ENCODE data around the gene ACADVL. TPM values are rescaled to one million over a fixed set of nuclear protein-coding genes. Genes with fewer than 3 reads are reported as not detected.
A peak's percentile ranks its signal among the peaks of the same experiment; 100 is the strongest.

ACADVL gene
- total RNA-seq, 1 experiment from 2014 or later, result 362 TPM

GRCh38 chr17:7258731-7259554, 39.2 kb downstream of the ACADVL start:
- DNase-seq, result peak; percentile 20
- Histone ChIP-seq H3K36me3 (replicated peaks; ENCODE audit: control insufficient read depth, insufficient read depth, low read length) (peaks cover 19% of the 10 kb centered on the region), H3K27me3 (ENCODE audit: control insufficient read depth, insufficient read depth, low read length) (peaks cover 22% of the 10 kb centered on the region; the same call in 1 of the 2 replicates), H3K4me3 (ENCODE audit: insufficient read depth, low read depth, low read length) (no peak overlapping the region)

- no peak overlapping the region for H3K4me3 ChIP-seq (ENCODE audit: insufficient read depth, low read depth, low read length)
- peaks cover 22% of the 10 kb centered on the region; the same call in 1 of the 2 replicates for H3K27me3 ChIP-seq (ENCODE audit: control insufficient read depth, insufficient read depth, low read length)
Measured at GRCh38 chr17:7259555-7259889, 39.8 kb downstream of the ACADVL start.

GRCh38 chr17:7260151-7260550, 40.4 kb downstream of the ACADVL start:
- H3K27me3 ChIP-seq (ENCODE audit: control insufficient read depth, insufficient read depth, low read length), result peaks cover 22% of the 10 kb centered on the region; the same call in 1 of the 2 replicates
- DNase-seq, result peak; percentile 18
- H3K36me3 ChIP-seq (replicated peaks; ENCODE audit: control insufficient read depth, insufficient read depth, low read length), result peaks cover 18% of the 10 kb centered on the region
- no peak overlapping the region for H3K4me3 ChIP-seq (ENCODE audit: insufficient read depth, low read depth, low read length)

More at GRCh38 chr17:7259555-7259889, 39.8 kb downstream of the ACADVL start:
- H3K36me3 ChIP-seq (replicated peaks; ENCODE audit: control insufficient read depth, insufficient read depth, low read length), result peaks cover 18% of the 10 kb centered on the region
- DNase-seq, result no peak

- H3K4me3 ChIP-seq (ENCODE audit: insufficient read depth, low read depth, low read length), result peak overlapping the region; percentile 79
- peak; percentile 94 for DNase-seq
- peaks cover 22% of the 10 kb centered on the region; the same call in 1 of the 2 replicates for H3K27me3 ChIP-seq (ENCODE audit: control insufficient read depth, insufficient read depth, low read length)
- H3K36me3 ChIP-seq (replicated peaks; ENCODE audit: control insufficient read depth, insufficient read depth, low read length), result peaks cover 16% of the 10 kb centered on the region
Measured at GRCh38 chr17:7260651-7261378, 41.1 kb downstream of the ACADVL start.

- H3K4me3 ChIP-seq (ENCODE audit: insufficient read depth, low read depth, low read length), result peak overlapping the region; percentile 79
- H3K36me3 ChIP-seq (replicated peaks; ENCODE audit: control insufficient read depth, insufficient read depth, low read length), result peaks cover 13% of the 10 kb centered on the region
- peak; percentile 78 for DNase-seq
- H3K27me3 ChIP-seq (ENCODE audit: control insufficient read depth, insufficient read depth, low read length), result peaks cover 22% of the 10 kb centered on the region; the same call in 1 of the 2 replicates
Measured at GRCh38 chr17:7261379-7262191, 41.8 kb downstream of the ACADVL start.

GRCh38 chr17:7262192-7262934, 42.6 kb downstream of the ACADVL start, which contains the start of gene CLDN7:
Gene CLDN7, minus strand, starts transcription at chr17:7262478. Its CDS starts 435 bp downstream, at chr17:7262043.
- peak; percentile 99 for DNase-seq
- Histone ChIP-seq H3K27me3 (ENCODE audit: control insufficient read depth, insufficient read depth, low read length) (peaks cover 22% of the 10 kb centered on the region; the same call in 1 of the 2 replicates), H3K36me3 (replicated peaks; ENCODE audit: control insufficient read depth, insufficient read depth, low read length) (peaks cover 12% of the 10 kb centered on the region), H3K4me3 (ENCODE audit: insufficient read depth, low read depth, low read length) (peak within 1 kb of the TSS; percentile 79)

GRCh38 chr17:7262935-7263800, 43.4 kb downstream of the ACADVL start:
- peak; percentile 95 for DNase-seq
- peak overlapping the region; percentile 79 for H3K4me3 ChIP-seq (ENCODE audit: insufficient read depth, low read depth, low read length)

GRCh38 chr17:7263801-7264078, 44.0 kb downstream of the ACADVL start:
- Histone ChIP-seq H3K4me3 (ENCODE audit: insufficient read depth, low read depth, low read length) (peak overlapping the region; percentile 79), H3K36me3 (replicated peaks; ENCODE audit: control insufficient read depth, insufficient read depth, low read length) (peaks cover 9% of the 10 kb centered on the region), H3K27me3 (ENCODE audit: control insufficient read depth, insufficient read depth, low read length) (peaks cover 22% of the 10 kb centered on the region; the same call in 1 of the 2 replicates)
- peak; percentile 23 for DNase-seq

More at GRCh38 chr17:7262935-7263800, 43.4 kb downstream of the ACADVL start:
- Histone ChIP-seq H3K36me3 (replicated peaks; ENCODE audit: control insufficient read depth, insufficient read depth, low read length) (peaks cover 12% of the 10 kb centered on the region), H3K27me3 (ENCODE audit: control insufficient read depth, insufficient read depth, low read length) (peaks cover 22% of the 10 kb centered on the region; the same call in 1 of the 2 replicates)

- no peak for DNase-seq
- Histone ChIP-seq H3K36me3 (replicated peaks; ENCODE audit: control insufficient read depth, insufficient read depth, low read length) (no peaks in the 10 kb centered on the region), H3K4me3 (ENCODE audit: insufficient read depth, low read depth, low read length) (no peak overlapping the region), H3K27me3 (ENCODE audit: control insufficient read depth, insufficient read depth, low read length) (peaks cover 11% of the 10 kb centered on the region; the same call in 1 of the 2 replicates)
Measured at GRCh38 chr17:7266784-7267183, 47.0 kb downstream of the ACADVL start.

Other genes starting within 250 kb of the ACADVL start
- 0.35 and 0.63 TPM in 2 replicates for gene ALOX12, start 223.9 kb upstream of the ACADVL start, total RNA-seq (2014; rRNA removed; shearing (Covaris generic))
- gene RNASEK, start 207.3 kb upstream of the ACADVL start, total RNA-seq (2014; rRNA removed; shearing (Covaris generic)), result 180 and 238 TPM in 2 replicates
- 4.9 and 8.3 TPM in 2 replicates for gene BCL6B, start 196.9 kb upstream of the ACADVL start, total RNA-seq (2014; rRNA removed; shearing (Covaris generic))
- gene SLC16A13, start 183.9 kb upstream of the ACADVL start, total RNA-seq (2014; rRNA removed; shearing (Covaris generic)), result 0.37 and 0.48 TPM in 2 replicates
- 0.24 and 0.37 TPM in 2 replicates for gene SLC16A11, start 175.8 kb upstream of the ACADVL start, total RNA-seq (2014; rRNA removed; shearing (Covaris generic))
- not detected in 2 replicates for gene CLEC10A, start 139.7 kb upstream of the ACADVL start, total RNA-seq (2014; rRNA removed; shearing (Covaris generic))
- not detected in 2 replicates for gene ASGR2, start 105.1 kb upstream of the ACADVL start, total RNA-seq (2014; rRNA removed; shearing (Covaris generic))
- 12.3 and 15.4 TPM in 2 replicates for gene ASGR1, start 40.6 kb upstream of the ACADVL start, total RNA-seq (2014; rRNA removed; shearing (Covaris generic))
- 21.0 and 27.6 TPM in 2 replicates for gene DLG4, start 102 bp upstream of the ACADVL start, total RNA-seq (2014; rRNA removed; shearing (Covaris generic))
- gene DVL2, start 14.6 kb downstream of the ACADVL start, total RNA-seq (2014; rRNA removed; shearing (Covaris generic)), result 75.0 and 90.9 TPM in 2 replicates
- 54.9 and 56.2 TPM in 2 replicates for gene PHF23, start 19.5 kb downstream of the ACADVL start, total RNA-seq (2014; rRNA removed; shearing (Covaris generic))
- gene GABARAP, start 22.5 kb downstream of the ACADVL start, total RNA-seq (2014; rRNA removed; shearing (Covaris generic)), result 185 and 231 TPM in 2 replicates
- gene CTDNEP1, start 31.8 kb downstream of the ACADVL start, total RNA-seq (2014; rRNA removed; shearing (Covaris generic)), result 58.8 and 59.9 TPM in 2 replicates
- 66.4 and 77.4 TPM in 2 replicates for gene ELP5, start 32.3 kb downstream of the ACADVL start, total RNA-seq (2014; rRNA removed; shearing (Covaris generic))
- gene CLDN7, start 42.5 kb downstream of the ACADVL start, total RNA-seq (2014; rRNA removed; shearing (Covaris generic)), result 30.8 and 40.8 TPM in 2 replicates
- 3.8 and 6.6 TPM in 2 replicates for gene SLC2A4, start 61.8 kb downstream of the ACADVL start, total RNA-seq (2014; rRNA removed; shearing (Covaris generic))
- 12.2 and 21.8 TPM in 2 replicates for gene YBX2, start 74.7 kb downstream of the ACADVL start, total RNA-seq (2014; rRNA removed; shearing (Covaris generic))
- 865 and 1,116 TPM in 2 replicates for gene EIF5A, start 87.7 kb downstream of the ACADVL start, total RNA-seq (2014; rRNA removed; shearing (Covaris generic))
- 52.8 and 60.2 TPM in 2 replicates for gene GPS2, start 95.4 kb downstream of the ACADVL start, total RNA-seq (2014; rRNA removed; shearing (Covaris generic))
- 33.5 and 34.1 TPM in 2 replicates for gene NEURL4, start 109.4 kb downstream of the ACADVL start, total RNA-seq (2014; rRNA removed; shearing (Covaris generic))
- gene ACAP1, start 116.6 kb downstream of the ACADVL start, total RNA-seq (2014; rRNA removed; shearing (Covaris generic)), result 17.8 and 34.5 TPM in 2 replicates
- gene KCTD11, start 132.2 kb downstream of the ACADVL start, total RNA-seq (2014; rRNA removed; shearing (Covaris generic)), result 1.1 and 2.2 TPM in 2 replicates
- gene TMEM95, start 135.2 kb downstream of the ACADVL start, total RNA-seq (2014; rRNA removed; shearing (Covaris generic)), result not detected in 2 replicates
- gene TNK1, start 161.2 kb downstream of the ACADVL start, total RNA-seq (2014; rRNA removed; shearing (Covaris generic)), result 7.0 and 8.9 TPM in 2 replicates
- 26.5 and 27.8 TPM in 2 replicates for gene PLSCR3, start 174.6 kb downstream of the ACADVL start, total RNA-seq (2014; rRNA removed; shearing (Covaris generic))
- gene TMEM256, start 184.2 kb downstream of the ACADVL start, total RNA-seq (2014; rRNA removed; shearing (Covaris generic)), result 280 and 385 TPM in 2 replicates
- 11.6 and 15.7 TPM in 2 replicates for gene NLGN2, start 187.9 kb downstream of the ACADVL start, total RNA-seq (2014; rRNA removed; shearing (Covaris generic))
- not detected in 2 replicates for gene SPEM1, start 200.4 kb downstream of the ACADVL start, total RNA-seq (2014; rRNA removed; shearing (Covaris generic))
- not detected in 2 replicates for gene SPEM2, start 205.7 kb downstream of the ACADVL start, total RNA-seq (2014; rRNA removed; shearing (Covaris generic))
- gene SPEM3, start 208.9 kb downstream of the ACADVL start, total RNA-seq (2014; rRNA removed; shearing (Covaris generic)), result not detected in 2 replicates
- gene TMEM102, start 215.5 kb downstream of the ACADVL start, total RNA-seq (2014; rRNA removed; shearing (Covaris generic)), result 14.5 and 15.8 TPM in 2 replicates
- gene FGF11, start 219.6 kb downstream of the ACADVL start, total RNA-seq (2014; rRNA removed; shearing (Covaris generic)), result 12.5 and 20.7 TPM in 2 replicates
- gene CHRNB1, start 225.1 kb downstream of the ACADVL start, total RNA-seq (2014; rRNA removed; shearing (Covaris generic)), result 6.6 and 6.8 TPM in 2 replicates